GM12872 (cell line): ENCODE measurements around the gene RORC.

Source experiments
- TF ChIP-seq, protein P1 (sequence below): IDR thresholded peaks from 3 replicates; pipeline ENCODE4 v1.5.1; 2011; ENCODE audit warnings: low read depth, mild to moderate bottlenecking, low read length, moderate library complexity; ENCODE audit not compliant: insufficient read depth

The RORC gene

DNA sequence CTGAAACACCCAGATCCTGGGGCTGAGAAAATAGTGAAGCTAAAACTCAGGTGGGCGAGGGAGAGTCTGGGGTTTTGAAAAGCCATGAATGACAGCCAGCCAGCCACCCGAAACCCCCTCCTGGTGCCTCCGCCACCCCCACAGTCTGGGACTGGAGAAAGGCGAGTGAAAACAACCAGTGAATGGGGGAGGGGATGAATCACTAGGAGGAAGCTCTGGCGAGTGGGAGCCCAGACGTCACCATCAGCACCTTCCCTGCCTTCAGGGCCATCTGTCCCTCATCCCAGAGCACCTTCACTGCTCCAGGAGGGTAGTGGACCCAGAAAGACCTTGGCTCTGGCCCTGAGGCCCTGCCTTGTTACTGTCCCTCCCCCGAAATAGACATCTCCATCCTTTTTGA lies 9.2 kb downstream of the RORC start:
- TF ChIP-seq, protein P1, sequence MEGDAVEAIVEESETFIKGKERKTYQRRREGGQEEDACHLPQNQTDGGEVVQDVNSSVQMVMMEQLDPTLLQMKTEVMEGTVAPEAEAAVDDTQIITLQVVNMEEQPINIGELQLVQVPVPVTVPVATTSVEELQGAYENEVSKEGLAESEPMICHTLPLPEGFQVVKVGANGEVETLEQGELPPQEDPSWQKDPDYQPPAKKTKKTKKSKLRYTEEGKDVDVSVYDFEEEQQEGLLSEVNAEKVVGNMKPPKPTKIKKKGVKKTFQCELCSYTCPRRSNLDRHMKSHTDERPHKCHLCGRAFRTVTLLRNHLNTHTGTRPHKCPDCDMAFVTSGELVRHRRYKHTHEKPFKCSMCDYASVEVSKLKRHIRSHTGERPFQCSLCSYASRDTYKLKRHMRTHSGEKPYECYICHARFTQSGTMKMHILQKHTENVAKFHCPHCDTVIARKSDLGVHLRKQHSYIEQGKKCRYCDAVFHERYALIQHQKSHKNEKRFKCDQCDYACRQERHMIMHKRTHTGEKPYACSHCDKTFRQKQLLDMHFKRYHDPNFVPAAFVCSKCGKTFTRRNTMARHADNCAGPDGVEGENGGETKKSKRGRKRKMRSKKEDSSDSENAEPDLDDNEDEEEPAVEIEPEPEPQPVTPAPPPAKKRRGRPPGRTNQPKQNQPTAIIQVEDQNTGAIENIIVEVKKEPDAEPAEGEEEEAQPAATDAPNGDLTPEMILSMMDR, result no peak

DNA sequence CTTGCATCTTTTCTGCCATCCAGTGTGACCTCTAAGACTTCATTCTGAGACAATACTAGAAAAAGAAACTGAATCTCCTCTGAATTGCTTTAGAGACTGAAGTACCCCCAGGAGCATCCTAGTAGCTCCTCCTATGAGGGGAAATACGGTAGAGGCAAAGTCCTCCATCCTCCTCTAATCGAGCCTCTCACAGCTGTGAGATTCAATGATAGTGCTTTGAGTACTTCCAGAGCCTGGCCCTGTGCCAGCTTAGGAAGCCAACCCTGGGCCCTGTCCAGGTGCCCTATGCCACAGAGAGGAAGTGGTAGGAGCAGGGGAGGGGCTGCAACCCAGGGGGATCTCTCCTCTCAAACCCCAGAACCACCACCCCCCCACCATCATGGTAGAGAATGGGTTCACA lies 10.7 kb downstream of the RORC start:
- TF ChIP-seq, protein P1, result no peak

DNA sequence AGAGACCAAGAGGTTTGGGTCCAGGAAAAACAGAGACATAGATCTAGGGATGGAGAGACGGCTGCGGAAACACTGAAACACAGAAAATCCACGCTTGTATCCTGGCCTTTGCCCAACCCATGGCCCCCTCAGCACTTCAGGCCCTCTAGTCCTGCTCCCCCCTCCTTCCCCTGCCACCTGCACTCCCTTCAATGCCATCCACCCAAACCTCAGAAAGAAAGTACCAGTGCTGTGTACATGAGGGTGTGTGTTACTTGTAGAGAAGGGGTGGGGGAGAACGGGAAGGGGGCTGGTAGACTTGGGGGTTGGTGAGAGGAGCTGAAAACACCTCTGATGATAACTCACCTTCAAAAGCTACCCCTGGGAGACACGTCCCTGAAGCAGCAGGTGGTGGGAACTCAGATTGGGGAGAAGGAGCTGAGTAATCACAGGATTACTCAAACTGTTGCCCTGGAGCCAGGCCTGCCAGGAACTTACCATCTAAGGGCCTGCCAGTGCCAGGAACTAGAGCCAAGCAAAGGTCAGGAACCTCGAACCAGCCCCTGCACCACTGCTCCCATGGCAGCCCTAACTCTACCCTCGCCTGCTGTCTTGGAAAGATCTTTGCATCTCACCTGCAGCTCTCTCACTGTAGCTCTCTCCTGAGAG lies 11.5 kb downstream of the RORC start:
- TF ChIP-seq, protein P1, result no peak

DNA sequence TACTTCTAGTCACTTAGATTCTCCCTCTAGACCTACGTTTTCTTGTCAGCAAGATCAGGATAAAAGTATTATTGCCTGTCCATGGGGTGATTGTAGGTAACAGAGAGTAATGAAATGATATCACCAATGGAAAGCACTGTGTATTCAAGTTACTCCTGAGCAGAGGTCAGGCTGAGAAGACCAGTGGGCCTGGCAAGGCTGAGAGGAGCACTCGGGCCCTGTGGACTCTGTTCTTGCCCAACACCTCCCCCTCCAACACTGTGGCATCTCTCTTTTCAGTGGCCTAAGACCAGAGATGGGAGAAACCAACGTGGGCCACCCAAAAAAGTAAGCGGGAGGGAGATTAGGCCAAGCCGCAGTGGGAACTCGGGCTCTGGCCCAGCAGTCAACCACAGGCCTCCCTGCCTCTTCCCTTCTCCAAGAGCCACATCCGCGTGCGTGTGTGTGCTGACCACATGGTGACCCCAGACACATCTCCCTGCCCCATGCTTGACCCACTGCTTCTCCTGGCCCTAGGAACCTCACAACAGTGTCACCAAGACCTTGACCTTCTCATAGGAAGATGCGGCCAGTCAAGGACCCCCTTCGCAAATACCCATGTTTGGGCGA lies 12.3 kb downstream of the RORC start:
- TF ChIP-seq, protein P1, result no peak

DNA sequence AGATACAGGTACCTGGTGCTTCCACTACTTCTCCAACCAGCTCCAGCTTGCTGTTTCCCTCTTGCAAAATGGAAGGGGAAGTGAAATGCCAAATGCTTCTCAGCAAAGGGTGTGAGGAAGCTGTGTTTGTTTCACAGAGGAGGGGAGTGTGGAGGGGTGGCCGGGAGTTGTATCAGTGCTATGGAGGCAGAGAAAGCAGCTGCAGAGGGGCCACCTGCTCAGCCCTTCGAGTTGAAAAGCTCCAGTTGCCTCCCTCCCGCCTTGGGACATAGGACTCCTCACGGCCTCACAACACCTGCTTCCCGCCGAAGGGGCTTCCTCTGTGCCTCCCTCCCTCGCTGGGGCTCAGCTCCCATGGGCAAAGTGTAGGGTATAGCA lies 14.3 kb downstream of the RORC start:
- TF ChIP-seq, protein P1, result no peak

DNA sequence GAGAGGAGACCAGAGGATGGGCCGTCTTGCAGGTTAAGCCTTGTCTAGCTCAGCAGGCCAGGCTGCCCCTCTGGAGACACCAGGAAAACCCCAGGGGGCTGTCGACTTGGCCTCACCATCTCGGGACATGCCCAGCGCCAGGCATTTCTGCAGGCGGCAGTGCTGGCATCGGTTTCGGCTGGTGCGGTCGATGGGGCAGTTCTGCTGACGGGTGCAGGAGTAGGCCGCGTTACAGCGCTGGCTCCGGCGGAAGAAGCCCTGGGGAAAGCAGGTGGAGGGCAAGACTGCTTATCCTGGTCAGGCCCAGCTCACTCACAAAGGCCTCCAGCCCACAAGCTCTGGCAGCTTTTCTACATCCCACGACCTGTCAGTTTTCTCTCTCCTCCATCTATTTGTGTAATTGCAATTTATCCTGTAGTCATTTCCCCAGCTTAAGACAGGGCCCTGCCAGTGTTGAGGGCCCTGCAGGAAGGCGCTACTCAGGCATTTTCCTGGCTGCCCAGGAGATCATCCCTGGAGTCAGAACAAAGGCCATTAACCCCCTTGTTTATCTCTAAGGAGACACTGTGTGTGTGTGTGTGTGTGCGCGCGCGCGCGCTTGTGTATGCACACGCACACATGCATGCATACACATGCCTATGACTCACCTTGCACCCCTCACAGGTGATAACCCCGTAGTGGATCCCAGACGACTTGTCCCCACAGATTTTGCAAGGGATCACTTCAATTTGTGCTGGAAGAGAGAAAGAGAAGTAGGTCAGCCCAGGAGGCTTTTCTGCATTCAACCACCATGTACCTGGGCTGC lies 14.9 kb downstream of the RORC start:
- TF ChIP-seq, protein P1, result no peak

DNA sequence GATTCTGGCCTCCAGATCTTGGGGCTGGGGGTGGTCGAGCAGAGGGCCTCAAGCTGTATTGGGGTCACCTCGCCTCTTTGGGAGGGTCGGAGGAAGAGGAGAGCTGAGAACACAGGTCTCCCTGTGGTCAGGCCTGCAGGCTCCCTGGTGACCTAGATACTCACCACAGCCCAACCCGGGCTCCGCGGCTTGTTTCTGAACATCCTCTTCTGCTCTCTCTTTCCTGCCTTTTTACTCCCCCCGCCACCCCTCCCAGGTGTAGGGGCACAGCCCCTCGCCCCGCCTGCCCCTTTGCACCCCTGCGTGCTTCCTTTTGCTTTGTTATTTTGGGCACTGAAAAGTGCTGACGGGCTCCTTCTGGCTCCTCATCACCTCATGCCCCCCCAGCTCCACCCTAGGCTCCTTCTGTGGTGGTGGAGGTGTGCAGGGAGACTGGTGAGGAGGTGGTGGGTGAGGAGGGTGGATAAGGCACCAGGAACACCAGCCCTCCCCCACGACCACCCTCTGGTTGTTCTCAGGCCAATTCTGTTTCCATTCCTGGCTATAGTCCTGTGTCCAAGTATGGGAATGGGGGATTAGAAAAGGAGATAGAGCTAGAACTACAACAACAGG lies 15.8 kb downstream of the RORC start:
- TF ChIP-seq, protein P1, result no peak
